OCI-LY7 (cell line): ENCODE measurements around the gene PRR30. TPM values are rescaled to one million over a fixed set of nuclear protein-coding genes. Genes with fewer than 3 reads are reported as not detected.

Source experiments
- Bru-seq: library from RNA; stranded (reverse); fragments of 400-500 nt; gene quantifications from one replicate; lab custom pipeline; 2021; lab: Mats Ljungman, UMichigan
- BruChase-seq, 2 experiments: library from RNA; stranded (reverse); fragments of 400-500 nt; gene quantifications; one replicate each; lab custom pipeline; 2021; lab: Mats Ljungman, UMichigan
- BruUV-seq: library from RNA; stranded (reverse); fragments of 400-500 nt; replicated peaks from 2 replicates; lab custom pipeline; 2021; lab: Mats Ljungman, UMichigan
- CTCF ChIA-PET: fragments of 300-600 bp; sonication (Branson Sonifier 250); formaldehyde crosslinking; loops from one replicate; lab custom pipeline; 2022; ENCODE audit warnings: antibody characterized with exemption; ENCODE audit not compliant: unreplicated experiment; lab: Charles Lee
- POLR2A ChIA-PET: fragments of 300-600 bp; sonication (Branson Sonifier 250); formaldehyde crosslinking; loops from one replicate; lab custom pipeline; 2022; ENCODE audit warnings: antibody characterized with exemption; lab: Charles Lee
- DNase-seq: peaks from one replicate; pipeline ENCODE4 v3.0.0-alpha.2; 2015; ENCODE audit warnings: low spot score
- H2AFZ ChIP-seq: fragments of 200-600 bp; sonication (generic), shearing (Covaris generic); 2 replicates; pipeline ENCODE4 v1.6.1; 2014; ENCODE audit warnings: mild to moderate bottlenecking, antibody characterized with exemption, low read length, moderate library complexity
- H3K27ac ChIP-seq: fragments of 200-600 bp; sonication (generic); 2 replicates; pipeline ENCODE4 v1.5.1; 2014; ENCODE audit warnings: mixed run types, low read depth, mild to moderate bottlenecking, moderate library complexity, low read length, inconsistent platforms; ENCODE audit not compliant: poor library complexity, severe bottlenecking
- H3K36me3 ChIP-seq: fragments of 200-600 bp; sonication (generic); 2 replicates; pipeline ENCODE4 v1.6.1; 2014; ENCODE audit warnings: mild to moderate bottlenecking, antibody characterized with exemption, low read length, moderate library complexity, mixed read lengths; ENCODE audit not compliant: insufficient read depth
- H3K4me1 ChIP-seq: fragments of 200-600 bp; sonication (generic); 2 replicates; pipeline ENCODE4 v1.5.1; 2014; ENCODE audit warnings: mild to moderate bottlenecking, low read length; ENCODE audit not compliant: insufficient read depth, poor library complexity, severe bottlenecking
- H3K4me2 ChIP-seq: fragments of 200-600 bp; sonication (generic); 2 replicates; pipeline ENCODE4 v1.6.1; 2014; ENCODE audit warnings: mild to moderate bottlenecking, low read length
- H3K4me3 ChIP-seq: fragments of 200-600 bp; sonication (generic); 2 replicates; pipeline ENCODE4 v1.5.1; 2014; ENCODE audit warnings: mild to moderate bottlenecking, low read depth, low read length; ENCODE audit not compliant: poor library complexity, severe bottlenecking
- H3K79me2 ChIP-seq: fragments of 200-600 bp; sonication (generic); 2 replicates; pipeline ENCODE4 v1.6.1; 2016; ENCODE audit warnings: low read depth, mild to moderate bottlenecking, low read length, moderate library complexity, mixed read lengths; ENCODE audit not compliant: insufficient read depth
- H3K9me2 ChIP-seq: fragments of 200-600 bp; sonication (generic); 2 replicates; pipeline ENCODE4 v1.6.1; 2016; ENCODE audit warnings: mild to moderate bottlenecking, low read length, mixed read lengths; ENCODE audit not compliant: insufficient read depth
- H3K9me3 ChIP-seq: fragments of 200-600 bp; sonication (generic); 2 replicates; pipeline ENCODE4 v1.6.1; 2014; ENCODE audit warnings: mild to moderate bottlenecking, mixed run types, low read length, mixed read lengths
- H4K20me1 ChIP-seq: fragments of 200-600 bp; sonication (generic); 2 replicates; pipeline ENCODE4 v1.6.1; 2014; ENCODE audit warnings: mild to moderate bottlenecking, antibody characterized with exemption, low read length, moderate library complexity, mixed read lengths; ENCODE audit not compliant: insufficient read depth
- EZH2phosphoT487 ChIP-seq: fragments of 200-600 bp; sonication (generic); IDR thresholded peaks from 2 replicates; pipeline ENCODE4 v1.6.1; 2018; ENCODE audit warnings: low read depth, borderline replicate concordance, mild to moderate bottlenecking, mixed run types, antibody characterized with exemption, low read length, moderate library complexity, mixed read lengths
- intact Hi-C: fragments of 100-400 bp; cut with micrococcal nuclease; formaldehyde crosslinking; loops from one replicate; pipeline ENCODE4 v1.10.0; 2022; ENCODE audit not compliant: unreplicated experiment
- long read RNA-seq: library from polyadenylated mRNA; stranded (forward); transcript quantifications from one replicate; pipeline ENCODE4 v2.0.0, GENCODE V29; 2022
- total RNA-seq, 2 experiments: library from RNA; depleted of rRNA in 1 of 2; stranded (reverse); fragments of >200 nt in 1 of 2; shearing (Covaris generic) in 1 of 2; gene quantifications; 2 replicates each; pipeline ENCODE4 v1.2.3, GENCODE V29; 2014 to 2022
- TF ChIP-seq, protein P1 (sequence below): fragments of 200-600 bp; sonication (generic); conservative IDR thresholded peaks from 2 replicates; pipeline ENCODE4 v1.5.1; 2014; ENCODE audit warnings: mild to moderate bottlenecking, antibody characterized with exemption, low read length, moderate library complexity, mixed read lengths

The PRR30 gene
- total RNA-seq (2014; rRNA removed; shearing (Covaris generic)) (not detected in 2 replicates), total RNA-seq (2022) (not detected in 2 replicates), Bru-seq, nascent RNA (not detected), BruChase-seq, experiment 1, labeled RNA remaining after a 6-hour chase (not detected), BruChase-seq, experiment 2, labeled RNA remaining after a 2-hour chase (not detected)
- long read RNA-seq, result 0 reads

DNA sequence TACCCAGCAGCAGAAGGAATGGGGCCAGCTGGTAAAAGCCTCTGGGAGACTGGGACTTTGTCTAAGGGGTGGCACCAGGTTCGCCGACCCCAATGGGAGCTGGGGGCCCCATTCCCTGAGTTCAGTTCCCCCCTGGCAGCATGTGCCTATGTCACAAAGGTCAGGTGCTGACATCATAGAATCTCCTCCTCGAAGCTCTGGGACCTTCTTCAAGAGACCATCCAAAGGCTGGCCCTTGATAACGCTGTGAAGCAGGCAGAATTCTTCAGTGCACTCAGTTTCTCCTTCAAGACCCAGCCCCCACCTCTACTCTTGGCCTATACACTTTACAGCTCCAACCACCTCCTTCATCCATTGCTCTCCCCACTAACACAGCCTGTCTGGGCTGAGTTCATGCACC is at the start of gene PRR30:
PRR30 (minus strand) TSS at position 101 of the 400 bp plus-strand sequence. CDS start 1,081 bp downstream, outside the sequence.
- Histone ChIP-seq H3K27ac (no peak within 1 kb of the TSS), H3K4me3 (no peak within 1 kb of the TSS), H3K4me1 (peaks cover 8% of the 10 kb centered on the region), H3K36me3 (no peaks in the 10 kb centered on the region), H3K9me2 (no peaks in the 10 kb centered on the region), H3K4me2 (no peak within 1 kb of the TSS), H3K9me3 (peaks cover 7% of the 10 kb centered on the region; the same call in 1 of the 2 replicates), H2AFZ (no peak within 1 kb of the TSS), H4K20me1 (no peaks in the 10 kb centered on the region), H3K79me2 (peaks cover under 1% of the 10 kb centered on the region; the same call in 1 of the 2 replicates)
- CTCF ChIA-PET, result no interaction called here
- intact Hi-C loops, result no loop called here
- DNase-seq, result no peak
- POLR2A ChIA-PET, result no interaction called here
- TF ChIP-seq EZH2phosphoT487, result no peak
- TF ChIP-seq, protein P1, sequence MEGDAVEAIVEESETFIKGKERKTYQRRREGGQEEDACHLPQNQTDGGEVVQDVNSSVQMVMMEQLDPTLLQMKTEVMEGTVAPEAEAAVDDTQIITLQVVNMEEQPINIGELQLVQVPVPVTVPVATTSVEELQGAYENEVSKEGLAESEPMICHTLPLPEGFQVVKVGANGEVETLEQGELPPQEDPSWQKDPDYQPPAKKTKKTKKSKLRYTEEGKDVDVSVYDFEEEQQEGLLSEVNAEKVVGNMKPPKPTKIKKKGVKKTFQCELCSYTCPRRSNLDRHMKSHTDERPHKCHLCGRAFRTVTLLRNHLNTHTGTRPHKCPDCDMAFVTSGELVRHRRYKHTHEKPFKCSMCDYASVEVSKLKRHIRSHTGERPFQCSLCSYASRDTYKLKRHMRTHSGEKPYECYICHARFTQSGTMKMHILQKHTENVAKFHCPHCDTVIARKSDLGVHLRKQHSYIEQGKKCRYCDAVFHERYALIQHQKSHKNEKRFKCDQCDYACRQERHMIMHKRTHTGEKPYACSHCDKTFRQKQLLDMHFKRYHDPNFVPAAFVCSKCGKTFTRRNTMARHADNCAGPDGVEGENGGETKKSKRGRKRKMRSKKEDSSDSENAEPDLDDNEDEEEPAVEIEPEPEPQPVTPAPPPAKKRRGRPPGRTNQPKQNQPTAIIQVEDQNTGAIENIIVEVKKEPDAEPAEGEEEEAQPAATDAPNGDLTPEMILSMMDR, result no peak
- BruUV-seq, result no TSS peak

DNA sequence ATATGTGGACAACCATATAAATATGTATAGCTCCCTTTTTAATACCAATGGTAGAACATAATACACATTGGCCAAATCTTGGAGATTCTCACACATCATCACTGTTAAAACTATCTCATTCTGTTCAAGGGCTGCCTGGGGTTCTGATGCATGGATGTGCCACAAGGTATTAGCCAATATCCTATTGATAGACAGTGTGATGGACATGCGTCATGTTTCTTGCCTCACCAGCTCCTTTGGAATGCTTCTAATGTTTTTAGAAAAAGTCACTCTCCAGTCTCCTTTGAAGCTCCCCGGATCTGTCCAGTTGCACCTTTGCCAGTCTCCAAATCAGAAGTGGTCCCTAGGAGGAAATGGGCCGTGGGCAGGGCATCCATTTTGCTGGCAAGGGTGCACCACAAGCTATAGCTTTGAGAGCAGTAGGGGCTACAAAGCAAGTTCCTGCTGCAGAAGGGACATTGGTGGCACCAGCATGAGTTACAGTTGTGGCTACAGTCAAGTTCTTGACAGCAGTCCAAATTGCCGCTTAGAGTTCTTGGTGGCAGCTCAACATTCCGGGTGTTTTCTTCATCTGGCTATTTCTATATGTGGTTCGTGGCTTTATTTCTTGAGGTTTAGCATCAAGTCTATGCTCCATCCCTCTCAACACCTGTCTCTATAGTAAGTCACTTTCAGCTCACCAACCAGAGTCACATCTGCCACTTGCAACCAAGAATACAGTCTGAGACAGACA is 47.6 kb upstream of the PRR30 start:
- no TSS peak for BruUV-seq
- H4K20me1 ChIP-seq, result no peaks in the 10 kb centered on the region
- CTCF ChIA-PET, result interaction anchor here (1.1 to 1.6 kb wide), 3 partner anchors 11 to 53 kb away, joined by 3 to 6 read pairs (median 4); no protein-coding TSS in a partner anchor

More for the DNA sequence above, 47.6 kb upstream of the PRR30 start:
- Histone ChIP-seq H3K4me3 (no peak overlapping the region), H3K36me3 (no peaks in the 10 kb centered on the region), H2AFZ (peak overlapping the region; percentile 24; the same call in 1 of the 2 replicates), H3K27ac (no peak overlapping the region), H3K4me2 (no peak overlapping the region), H3K9me3 (no peaks in the 10 kb centered on the region), H3K9me2 (no peaks in the 10 kb centered on the region), H3K4me1 (peaks cover 35% of the 10 kb centered on the region), H3K79me2 (no peaks in the 10 kb centered on the region)
- intact Hi-C loops, result no loop called here
- no peak for DNase-seq
- TF ChIP-seq, protein P1, result no peak
- no peak for TF ChIP-seq EZH2phosphoT487
- POLR2A ChIA-PET, result interaction anchor here (0.7 to 3.2 kb wide), 7 partner anchors 11 to 137 kb away, joined by 3 to 24 read pairs (median 6); partner anchors contain the start of gene PREB
